MM.1S (cell line): ENCODE data around the gene PLK5.

Experiments
- CTCF ChIP-seq: fragments of 300-600 bp; sonication (generic); IDR thresholded peaks from 2 replicates; pipeline ENCODE4 v1.5.1; 2016; ENCODE audit warnings: antibody characterized with exemption, low read length, mixed read lengths
- EZH2 ChIP-seq: fragments of 300-600 bp; sonication (generic); optimal IDR thresholded peaks from 2 replicates; pipeline ENCODE3; 2017; ENCODE audit warnings: low read depth, mild to moderate bottlenecking, antibody characterized with exemption, low read length, mixed read lengths
- EZH2phosphoT487 ChIP-seq: fragments of 300-600 bp; sonication (generic); IDR thresholded peaks from 2 replicates; pipeline ENCODE4 v1.6.1; 2018; ENCODE audit warnings: antibody characterized with exemption, low read length

GRCh38 chr19:1560286-1560882, 36.5 kb downstream of the PLK5 start:
- TF ChIP-seq CTCF (no peak), EZH2 (no peak), EZH2phosphoT487 (no peak)
